Astrocyte of the spinal cord (primary cell): ENCODE data around the gene SHISA6.

Experiments
- DNase-seq: peaks from one replicate; pipeline ENCODE4 v3.0.0; 2011; ENCODE audit warnings: low read depth, low spot score
- H3K4me3 ChIP-seq: 2 replicates; pipeline ENCODE4 v1.5.1; 2011; ENCODE audit warnings: low read depth, mild to moderate bottlenecking, low read length, moderate library complexity
- CTCF ChIP-seq: IDR thresholded peaks from 2 replicates; pipeline ENCODE4 v1.5.1; 2012; ENCODE audit warnings: low read depth, mild to moderate bottlenecking, low read length, inconsistent platforms
- in situ Hi-C: cut with HindIII; loops from 2 replicates; pipeline ENCODE4 v1.10.0; 2017; ENCODE audit warnings: low sequenced_read_pairs

SHISA6 gene

GRCh38 chr17:11251561-11252107 is 10.6 kb downstream of the SHISA6 start:
- no peak for TF ChIP-seq CTCF
- no peak for DNase-seq
- H3K4me3 ChIP-seq = no peak overlapping the region
- in situ Hi-C loops = no loop called here

GRCh38 chr17:11252146-11252545 is 11.1 kb downstream of the SHISA6 start:
- no peak for DNase-seq
- no peak for TF ChIP-seq CTCF
- no peak overlapping the region for H3K4me3 ChIP-seq
- in situ Hi-C loops = no loop called here

GRCh38 chr17:11256877-11257276 is 15.9 kb downstream of the SHISA6 start:
- in situ Hi-C loops = no loop called here
- TF ChIP-seq CTCF = no peak
- no peak overlapping the region for H3K4me3 ChIP-seq
- no peak for DNase-seq

GRCh38 chr17:11264183-11264871 is 23.3 kb downstream of the SHISA6 start:
- H3K4me3 ChIP-seq = no peak overlapping the region
- no peak for TF ChIP-seq CTCF
- in situ Hi-C loops = no loop called here
- DNase-seq = no peak

- in situ Hi-C loops = no loop called here
- no peak for DNase-seq
- H3K4me3 ChIP-seq = no peak overlapping the region
- TF ChIP-seq CTCF = no peak
These were observed 27.1 kb downstream of the SHISA6 start for GRCh38 chr17:11267999-11268575.

- no peak overlapping the region for H3K4me3 ChIP-seq
- no peak for TF ChIP-seq CTCF
- in situ Hi-C loops = no loop called here
These were observed 28.2 kb downstream of the SHISA6 start for GRCh38 chr17:11269210-11269609.

More at GRCh38 chr17:11269210-11269609, 28.2 kb downstream of the SHISA6 start:
- DNase-seq = no peak
